ENCODE measurements around the gene SETD1B. TPM values are rescaled to one million over a fixed set of nuclear protein-coding genes. Genes with fewer than 3 reads are reported as not detected.

SETD1B gene
- total and polyA plus RNA-seq, 2 donors (not counting 1 experiment from before 2014, with no cell fraction given) = 1.2 to 3.5 TPM

DNA sequence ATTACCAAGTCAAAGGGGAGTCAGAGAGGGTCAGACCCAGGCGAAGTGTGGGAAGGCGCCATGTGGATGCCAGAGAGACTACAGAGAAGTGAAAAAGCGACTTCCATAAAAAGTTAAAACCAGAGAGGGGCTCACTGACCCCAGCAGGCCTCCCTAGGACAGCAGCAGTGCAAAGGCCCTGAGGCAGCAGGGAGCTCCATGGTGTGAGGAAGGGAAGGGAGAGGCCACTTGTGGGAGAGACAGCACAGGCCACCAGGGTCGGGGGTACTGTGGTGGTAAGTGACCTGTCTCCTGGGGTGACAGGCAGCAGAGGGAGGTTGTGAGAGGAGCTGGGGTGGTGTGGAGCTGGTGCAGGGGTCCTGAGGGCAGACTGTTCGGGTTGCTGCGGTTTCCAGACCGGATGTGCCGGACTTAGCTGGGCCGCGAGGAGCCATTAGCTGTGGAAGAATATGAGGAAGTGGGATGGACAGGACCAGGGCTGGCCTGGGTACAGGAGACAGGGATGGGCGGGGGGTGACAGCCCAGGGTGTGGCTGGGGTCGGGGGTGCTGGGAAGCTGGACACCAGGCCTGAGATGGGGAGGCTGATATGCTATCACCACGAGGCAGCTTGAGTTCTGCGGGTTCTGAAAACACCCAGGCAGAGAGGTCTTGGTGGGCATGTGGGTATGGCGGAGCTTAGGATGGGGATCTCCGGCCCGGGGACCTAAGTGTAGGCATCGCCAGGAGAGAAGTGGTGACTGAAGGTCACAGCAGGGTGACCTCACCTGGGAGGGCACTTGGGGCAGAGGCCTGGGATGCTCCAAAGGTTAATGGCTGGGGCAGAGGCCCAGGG is 22.7 kb downstream of the SETD1B start:
- DNase-seq (ENCODE audit: low read depth in 2 of 2) = no peak
- Histone ChIP-seq H2AFZ (ENCODE audit: low read length) (no peak overlapping the region), H3K9ac (ENCODE audit: insufficient read depth, low read length) (no peak overlapping the region), H3K4me3 (replicated peaks in 1 of 4; ENCODE audit: control extremely low read depth in 1 of 4, insufficient read depth in 1 of 4, low read depth in 3 of 4, low read length in 4 of 4) (no peak overlapping the region), H3K4me1 (ENCODE audit: control insufficient read depth, extremely low read depth, insufficient read depth, low read length) (no peaks in the 10 kb centered on the region), H3K79me2 (ENCODE audit: control insufficient read depth, insufficient read depth, low read length) (no peaks in the 10 kb centered on the region), H3K9me3 (ENCODE audit: control insufficient read depth, insufficient read depth, low read depth, low read length) (no peaks in the 10 kb centered on the region), H3K27ac (ENCODE audit: insufficient read depth, low read length) (no peak overlapping the region), H3K36me3 (ENCODE audit: control insufficient read depth, insufficient read depth, low read length) (peaks cover 51% of the 10 kb centered on the region), H3K4me2 (ENCODE audit: extremely low read depth, insufficient read depth, low read length) (no peak overlapping the region), H3K27me3 (ENCODE audit: control insufficient read depth, insufficient read depth, low read length) (no peaks in the 10 kb centered on the region), H4K20me1 (ENCODE audit: control insufficient read depth, extremely low read depth, insufficient read depth, low read length) (no peaks in the 10 kb centered on the region)
- TF ChIP-seq, protein P1, sequence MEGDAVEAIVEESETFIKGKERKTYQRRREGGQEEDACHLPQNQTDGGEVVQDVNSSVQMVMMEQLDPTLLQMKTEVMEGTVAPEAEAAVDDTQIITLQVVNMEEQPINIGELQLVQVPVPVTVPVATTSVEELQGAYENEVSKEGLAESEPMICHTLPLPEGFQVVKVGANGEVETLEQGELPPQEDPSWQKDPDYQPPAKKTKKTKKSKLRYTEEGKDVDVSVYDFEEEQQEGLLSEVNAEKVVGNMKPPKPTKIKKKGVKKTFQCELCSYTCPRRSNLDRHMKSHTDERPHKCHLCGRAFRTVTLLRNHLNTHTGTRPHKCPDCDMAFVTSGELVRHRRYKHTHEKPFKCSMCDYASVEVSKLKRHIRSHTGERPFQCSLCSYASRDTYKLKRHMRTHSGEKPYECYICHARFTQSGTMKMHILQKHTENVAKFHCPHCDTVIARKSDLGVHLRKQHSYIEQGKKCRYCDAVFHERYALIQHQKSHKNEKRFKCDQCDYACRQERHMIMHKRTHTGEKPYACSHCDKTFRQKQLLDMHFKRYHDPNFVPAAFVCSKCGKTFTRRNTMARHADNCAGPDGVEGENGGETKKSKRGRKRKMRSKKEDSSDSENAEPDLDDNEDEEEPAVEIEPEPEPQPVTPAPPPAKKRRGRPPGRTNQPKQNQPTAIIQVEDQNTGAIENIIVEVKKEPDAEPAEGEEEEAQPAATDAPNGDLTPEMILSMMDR (conservative IDR thresholded peaks at IDR 0.05 in 1 of 2, IDR thresholded peaks at IDR 0.05 in 1 of 2; ENCODE audit: low read depth in 1 of 2, low read length in 2 of 2) = no peak
- TF ChIP-seq EZH2 (IDR thresholded peaks at IDR 0.05; ENCODE audit: low read length, missing control alignments) = no peak

- H3K9me3 ChIP-seq (ENCODE audit: control insufficient read depth, insufficient read depth, low read depth, low read length) = no peaks in the 10 kb centered on the region
These were observed 23.7 kb downstream of the SETD1B start for GRCh38 chr12:121827351-121828099.

DNA sequence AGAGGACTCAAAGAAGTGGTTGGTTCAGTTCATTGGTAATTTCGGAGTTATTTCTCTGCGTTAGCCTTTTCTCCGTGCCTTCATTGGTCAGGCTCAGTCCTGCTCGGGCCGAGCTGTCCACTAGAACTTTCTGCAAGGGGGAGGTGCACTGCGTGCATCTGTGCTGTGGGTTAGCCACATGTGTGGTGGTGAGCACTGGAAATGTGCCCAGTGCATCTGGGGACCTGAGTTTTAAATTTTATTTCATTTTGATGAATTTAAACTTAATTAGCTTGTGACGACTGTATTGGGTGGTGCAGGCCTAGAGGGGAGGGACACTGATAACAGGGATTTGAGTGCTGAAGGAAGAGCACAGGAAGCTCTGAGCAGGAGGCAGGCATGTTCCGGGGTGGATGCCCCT is 24.5 kb downstream of the SETD1B start:
- Histone ChIP-seq H3K27ac (ENCODE audit: insufficient read depth, low read length) (no peak overlapping the region), H3K36me3 (ENCODE audit: control insufficient read depth, insufficient read depth, low read length) (peaks cover 43% of the 10 kb centered on the region), H3K27me3 (ENCODE audit: control insufficient read depth, insufficient read depth, low read length) (no peaks in the 10 kb centered on the region), H2AFZ (ENCODE audit: low read length) (no peak overlapping the region), H4K20me1 (ENCODE audit: control insufficient read depth, extremely low read depth, insufficient read depth, low read length) (no peaks in the 10 kb centered on the region), H3K4me1 (ENCODE audit: control insufficient read depth, extremely low read depth, insufficient read depth, low read length) (no peaks in the 10 kb centered on the region), H3K9ac (ENCODE audit: insufficient read depth, low read length) (no peak overlapping the region), H3K4me3 (replicated peaks in 1 of 4; ENCODE audit: control extremely low read depth in 1 of 4, insufficient read depth in 1 of 4, low read depth in 3 of 4, low read length in 4 of 4) (no peak overlapping the region), H3K4me2 (ENCODE audit: extremely low read depth, insufficient read depth, low read length) (no peak overlapping the region), H3K9me3 (ENCODE audit: control insufficient read depth, insufficient read depth, low read depth, low read length) (no peaks in the 10 kb centered on the region), H3K79me2 (ENCODE audit: control insufficient read depth, insufficient read depth, low read length) (no peaks in the 10 kb centered on the region)
- no peak for DNase-seq (ENCODE audit: low read depth in 2 of 2)
- TF ChIP-seq, protein P1 (conservative IDR thresholded peaks at IDR 0.05 in 1 of 2, IDR thresholded peaks at IDR 0.05 in 1 of 2; ENCODE audit: low read depth in 1 of 2, low read length in 2 of 2) = no peak
- TF ChIP-seq EZH2 (IDR thresholded peaks at IDR 0.05; ENCODE audit: low read length, missing control alignments) = no peak

More at GRCh38 chr12:121827351-121828099, 23.7 kb downstream of the SETD1B start:
- Histone ChIP-seq H3K4me2 (ENCODE audit: extremely low read depth, insufficient read depth, low read length) (no peak overlapping the region), H3K79me2 (ENCODE audit: control insufficient read depth, insufficient read depth, low read length) (no peaks in the 10 kb centered on the region), H3K36me3 (ENCODE audit: control insufficient read depth, insufficient read depth, low read length) (peaks cover 46% of the 10 kb centered on the region), H3K4me1 (ENCODE audit: control insufficient read depth, extremely low read depth, insufficient read depth, low read length) (no peaks in the 10 kb centered on the region), H4K20me1 (ENCODE audit: control insufficient read depth, extremely low read depth, insufficient read depth, low read length) (no peaks in the 10 kb centered on the region), H3K9ac (ENCODE audit: insufficient read depth, low read length) (no peak overlapping the region), H3K4me3 (replicated peaks in 1 of 4; ENCODE audit: control extremely low read depth in 1 of 4, insufficient read depth in 1 of 4, low read depth in 3 of 4, low read length in 4 of 4) (no peak overlapping the region), H3K27me3 (ENCODE audit: control insufficient read depth, insufficient read depth, low read length) (no peaks in the 10 kb centered on the region), H3K27ac (ENCODE audit: insufficient read depth, low read length) (no peak overlapping the region), H2AFZ (ENCODE audit: low read length) (no peak overlapping the region)
- TF ChIP-seq EZH2 (IDR thresholded peaks at IDR 0.05; ENCODE audit: low read length, missing control alignments) = no peak
- TF ChIP-seq, protein P1 (conservative IDR thresholded peaks at IDR 0.05 in 1 of 2, IDR thresholded peaks at IDR 0.05 in 1 of 2; ENCODE audit: low read depth in 1 of 2, low read length in 2 of 2) = no peak
- DNase-seq (ENCODE audit: low read depth in 2 of 2) = no peak

Data from fibroblast of lung (primary cell).